ENCODE data around the gene MAPK8IP2. TPM values are rescaled to one million over a fixed set of nuclear protein-coding genes. Genes with fewer than 3 reads are reported as not detected.
A peak's percentile ranks its signal among the peaks of the same experiment; 100 is the strongest.

MAPK8IP2 gene
- total and polyA plus RNA-seq, 2 of the 13 experiments (the other 11 are each of a cell fraction or from before 2014, with no cell fraction given): 1.3 to 2.6 TPM

DNA sequence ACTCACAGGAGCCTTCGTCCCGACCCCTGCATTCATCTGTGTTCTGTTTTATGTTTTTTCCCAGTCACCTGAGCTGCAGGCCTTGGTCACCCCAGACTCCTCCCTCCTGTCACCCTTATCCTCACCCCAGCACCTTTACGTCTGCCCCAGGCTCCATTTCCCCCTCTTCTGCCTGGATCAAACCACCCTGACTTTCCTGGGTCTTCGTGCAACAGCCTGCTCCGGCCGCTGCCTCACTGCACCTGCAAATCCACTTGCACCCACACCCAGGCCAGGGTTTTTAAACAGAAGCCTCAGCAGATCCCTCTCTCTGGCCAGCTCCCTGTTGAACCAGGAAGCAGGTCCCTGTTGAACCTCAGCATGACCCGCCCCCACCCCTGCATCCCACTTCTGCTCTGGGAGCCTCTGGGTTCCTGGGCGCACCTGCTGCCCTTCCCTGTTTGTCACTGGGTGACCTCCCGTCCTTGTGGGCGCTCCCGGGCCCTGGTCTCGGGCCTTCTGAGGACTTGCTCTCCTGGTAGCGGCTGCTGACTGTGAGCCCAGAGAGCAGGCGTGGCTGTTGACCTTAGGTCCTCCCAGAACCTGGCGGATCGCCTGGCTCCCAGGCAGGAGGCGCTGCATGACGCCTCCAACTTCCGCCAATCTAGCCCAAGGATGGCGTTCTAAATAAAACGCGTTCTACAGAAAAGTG, 12.8 kb downstream of the MAPK8IP2 start (continued):
- no peak for TF ChIP-seq ZNF468 (CRISPR knock-in tag; IDR thresholded peaks at IDR 0.05)
- no peak for TF ChIP-seq PLRG1 (conservative IDR thresholded peaks at IDR 0.05)
- no peak for TF ChIP-seq FOXA1 (IDR thresholded peaks at IDR 0.05)
- peak; percentile 86 for TF ChIP-seq FOXA1 (CRISPR knock-in tag; IDR thresholded peaks at IDR 0.05)
- TF ChIP-seq LBX2 (CRISPR knock-in tag; IDR thresholded peaks at IDR 0.05; ENCODE audit: borderline replicate concordance): no peak
- TF ChIP-seq ZSCAN31 (CRISPR knock-in tag; IDR thresholded peaks at IDR 0.05; ENCODE audit: low read depth): 0 out of 2 replicates have a peak, but pooled peaks have one; percentile 81
- TF ChIP-seq ZNF879 (CRISPR knock-in tag; IDR thresholded peaks at IDR 0.05): no peak
- TF ChIP-seq RNF2 (conservative IDR thresholded peaks at IDR 0.05; ENCODE audit: low read depth): no peak
- no peak for TF ChIP-seq ZNF224 (CRISPR knock-in tag; IDR thresholded peaks at IDR 0.05)
- TF ChIP-seq ZNF383 (CRISPR knock-in tag; IDR thresholded peaks at IDR 0.05; ENCODE audit: borderline replicate concordance): no peak
- no peak; the same call in 1 of the 2 replicates for TF ChIP-seq HNF4G (IDR thresholded peaks at IDR 0.05; ENCODE audit: borderline replicate concordance, low read depth, low read length)
- TF ChIP-seq HNF4G (CRISPR knock-in tag; IDR thresholded peaks at IDR 0.05; ENCODE audit: borderline replicate concordance, low read depth): peak; percentile 75; the same call in 1 of the 2 replicates
- no peak for TF ChIP-seq BHLHE40 (IDR thresholded peaks at IDR 0.05; ENCODE audit: low read length)
- 0 out of 2 replicates have a peak, but pooled peaks have one; percentile 25 for TF ChIP-seq PAXIP1 (CRISPR knock-in tag; conservative IDR thresholded peaks at IDR 0.05)
- TF ChIP-seq, protein P1, sequence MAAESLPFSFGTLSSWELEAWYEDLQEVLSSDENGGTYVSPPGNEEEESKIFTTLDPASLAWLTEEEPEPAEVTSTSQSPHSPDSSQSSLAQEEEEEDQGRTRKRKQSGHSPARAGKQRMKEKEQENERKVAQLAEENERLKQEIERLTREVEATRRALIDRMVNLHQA (CRISPR knock-in tag; IDR thresholded peaks at IDR 0.05): no peak
- TF ChIP-seq IKZF4 (CRISPR knock-in tag; IDR thresholded peaks at IDR 0.05; ENCODE audit: borderline replicate concordance, low read depth, not compliant biosample characterization): no peak
- TF ChIP-seq ZNF547 (CRISPR knock-in tag; IDR thresholded peaks at IDR 0.05): peak; percentile 81
- TF ChIP-seq FOXA3 (CRISPR knock-in tag; IDR thresholded peaks at IDR 0.05): peak; percentile 57; the same call in 1 of the 2 replicates
- TF ChIP-seq ZNF713 (CRISPR knock-in tag; IDR thresholded peaks at IDR 0.05): 0 out of 2 replicates have a peak, but pooled peaks have one; percentile 62
- no peak for TF ChIP-seq NR2F2 (IDR thresholded peaks at IDR 0.05; ENCODE audit: borderline replicate concordance, low read depth)
- TF ChIP-seq ZNF773 (CRISPR knock-in tag; IDR thresholded peaks at IDR 0.05; ENCODE audit: borderline replicate concordance): no peak
- TF ChIP-seq SNAPC4 (CRISPR knock-in tag; IDR thresholded peaks at IDR 0.05): no peak
